ENCODE results near the gene MAP2.

Gene MAP2

DNA sequence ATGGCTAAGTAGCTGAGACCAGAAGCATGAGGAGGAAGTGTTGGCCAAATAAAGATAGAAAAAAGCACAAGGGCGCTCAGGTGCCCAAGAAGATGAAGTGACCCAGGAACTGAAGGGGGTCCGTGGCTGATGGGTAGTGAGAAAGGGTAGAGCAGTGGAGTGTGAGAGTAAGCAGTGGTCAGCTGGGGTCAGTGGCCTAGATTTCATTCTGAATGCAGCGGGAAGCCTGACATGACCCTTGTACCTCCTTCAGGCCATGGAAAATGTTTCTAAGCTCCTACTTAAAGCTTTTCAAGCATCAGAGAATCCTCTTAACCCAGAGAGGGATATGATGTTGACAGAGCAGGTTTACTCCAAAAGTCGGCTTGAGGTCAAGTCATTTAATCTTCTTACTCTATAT lies 258.8 kb downstream of the MAP2 start:
- Histone ChIP-seq H3K36me3 (ENCODE audit: control insufficient read depth in 2 of 2, insufficient read depth in 2 of 2, low read length in 2 of 2) (no peaks in the 10 kb centered on the region), H3K9ac (ENCODE audit: low read length in 2 of 2) (no peak overlapping the region), H3K27ac (ENCODE audit: low read length) (no peak overlapping the region), H3K4me3 (ENCODE audit: low read length in 2 of 2) (no peak overlapping the region), H3K9me3 (ENCODE audit: control insufficient read depth in 2 of 2, low read length in 2 of 2) (no peaks in the 10 kb centered on the region), H3K4me1 (ENCODE audit: control insufficient read depth, insufficient read depth, low read length) (no peaks in the 10 kb centered on the region), H3K27me3 (ENCODE audit: control insufficient read depth in 1 of 2, insufficient read depth in 2 of 2, low read length in 2 of 2) (no peaks in the 10 kb centered on the region)

DNA sequence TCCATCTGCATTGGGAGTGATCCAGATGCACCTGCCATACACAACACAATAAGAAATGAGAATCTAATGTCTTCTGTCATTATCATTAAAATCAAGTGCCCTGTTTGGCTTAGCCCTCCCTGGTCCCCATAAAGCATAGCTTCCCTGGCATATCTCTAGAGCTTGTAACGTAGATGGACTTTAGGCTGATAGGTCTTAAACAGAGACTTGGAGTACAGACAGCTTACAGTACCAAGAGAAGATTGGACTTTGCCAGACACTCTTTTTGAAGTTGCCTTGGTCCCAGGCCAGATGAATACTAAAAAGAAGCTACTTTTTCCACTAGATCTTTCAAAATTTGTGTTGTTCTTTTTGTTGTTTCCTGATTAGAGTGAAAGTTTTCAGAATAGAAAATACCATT lies 261.5 kb downstream of the MAP2 start:
- Histone ChIP-seq H3K36me3 (ENCODE audit: control insufficient read depth in 2 of 2, insufficient read depth in 2 of 2, low read length in 2 of 2) (no peaks in the 10 kb centered on the region), H3K9me3 (ENCODE audit: control insufficient read depth in 2 of 2, low read length in 2 of 2) (no peaks in the 10 kb centered on the region), H3K27ac (ENCODE audit: low read length) (no peak overlapping the region), H3K9ac (ENCODE audit: low read length in 2 of 2) (no peak overlapping the region), H3K4me1 (ENCODE audit: control insufficient read depth, insufficient read depth, low read length) (no peaks in the 10 kb centered on the region), H3K4me3 (ENCODE audit: low read length in 2 of 2) (no peak overlapping the region), H3K27me3 (ENCODE audit: control insufficient read depth in 1 of 2, insufficient read depth in 2 of 2, low read length in 2 of 2) (no peaks in the 10 kb centered on the region)

DNA sequence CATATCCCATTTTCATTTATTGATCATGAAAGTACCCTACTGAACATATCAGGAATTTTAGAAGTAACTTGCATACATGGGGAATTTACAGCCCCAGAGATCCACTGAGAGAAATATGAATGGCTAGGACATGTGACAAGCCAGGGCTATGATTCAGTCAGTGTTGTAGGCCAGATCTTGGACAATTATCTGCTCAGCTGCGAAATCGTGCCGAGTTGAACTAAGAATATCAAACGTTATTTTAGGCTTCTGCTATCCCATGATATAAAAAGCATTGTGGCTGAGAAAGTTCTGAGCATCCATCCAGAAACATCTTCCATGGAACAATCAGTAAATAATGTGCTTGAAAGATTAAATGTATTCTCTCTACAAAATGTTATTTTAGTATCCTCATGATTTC lies 262.1 kb downstream of the MAP2 start:
- no peaks in the 10 kb centered on the region for H3K4me1 ChIP-seq (ENCODE audit: control insufficient read depth, insufficient read depth, low read length)
- no peak overlapping the region for H3K4me3 ChIP-seq (ENCODE audit: low read length in 2 of 2)
- H3K27me3 ChIP-seq (ENCODE audit: control insufficient read depth in 1 of 2, insufficient read depth in 2 of 2, low read length in 2 of 2), result no peaks in the 10 kb centered on the region
- H3K9me3 ChIP-seq (ENCODE audit: control insufficient read depth in 2 of 2, low read length in 2 of 2), result no peaks in the 10 kb centered on the region
- no peak overlapping the region for H3K9ac ChIP-seq (ENCODE audit: low read length in 2 of 2)
- H3K36me3 ChIP-seq (ENCODE audit: control insufficient read depth in 2 of 2, insufficient read depth in 2 of 2, low read length in 2 of 2), result no peaks in the 10 kb centered on the region
- no peak overlapping the region for H3K27ac ChIP-seq (ENCODE audit: low read length)

DNA sequence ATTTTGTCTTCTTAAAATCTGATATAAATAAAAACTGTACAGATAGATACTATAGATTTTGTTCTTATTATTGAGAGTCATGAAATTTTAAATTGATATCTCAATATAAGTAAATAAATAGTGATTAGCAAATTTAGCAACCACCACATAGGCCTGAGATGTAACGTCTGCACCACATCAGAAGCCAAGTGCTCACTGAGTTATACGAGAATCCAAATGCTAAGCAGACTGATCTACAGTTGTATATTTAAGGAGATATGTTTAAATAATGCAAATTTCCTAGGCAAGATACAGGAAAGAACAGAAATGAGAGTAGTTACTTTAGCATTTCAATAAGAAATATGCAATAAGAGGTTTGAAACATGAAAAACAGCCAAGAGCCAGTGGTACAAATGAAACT lies 262.6 kb downstream of the MAP2 start:
- no peaks in the 10 kb centered on the region for H3K27me3 ChIP-seq (ENCODE audit: control insufficient read depth in 1 of 2, insufficient read depth in 2 of 2, low read length in 2 of 2)
- no peaks in the 10 kb centered on the region for H3K9me3 ChIP-seq (ENCODE audit: control insufficient read depth in 2 of 2, low read length in 2 of 2)
- no peaks in the 10 kb centered on the region for H3K36me3 ChIP-seq (ENCODE audit: control insufficient read depth in 2 of 2, insufficient read depth in 2 of 2, low read length in 2 of 2)
- H3K4me1 ChIP-seq (ENCODE audit: control insufficient read depth, insufficient read depth, low read length), result no peaks in the 10 kb centered on the region
- H3K4me3 ChIP-seq (ENCODE audit: low read length in 2 of 2), result no peak overlapping the region
- no peak overlapping the region for H3K27ac ChIP-seq (ENCODE audit: low read length)
- no peak overlapping the region for H3K9ac ChIP-seq (ENCODE audit: low read length in 2 of 2)

GRCh38 chr2:209687323-209687969 lies 263.6 kb downstream of the MAP2 start:
- H3K9me3 ChIP-seq (ENCODE audit: control insufficient read depth in 2 of 2, low read length in 2 of 2), result no peaks in the 10 kb centered on the region
- no peaks in the 10 kb centered on the region for H3K27me3 ChIP-seq (ENCODE audit: control insufficient read depth in 1 of 2, insufficient read depth in 2 of 2, low read length in 2 of 2)
- no peak overlapping the region for H3K27ac ChIP-seq (ENCODE audit: low read length)
- no peaks in the 10 kb centered on the region for H3K36me3 ChIP-seq (ENCODE audit: control insufficient read depth in 2 of 2, insufficient read depth in 2 of 2, low read length in 2 of 2)
- H3K4me3 ChIP-seq (ENCODE audit: low read length in 2 of 2), result no peak overlapping the region
- H3K9ac ChIP-seq (ENCODE audit: low read length in 2 of 2), result no peak overlapping the region
- no peaks in the 10 kb centered on the region for H3K4me1 ChIP-seq (ENCODE audit: control insufficient read depth, insufficient read depth, low read length)

DNA sequence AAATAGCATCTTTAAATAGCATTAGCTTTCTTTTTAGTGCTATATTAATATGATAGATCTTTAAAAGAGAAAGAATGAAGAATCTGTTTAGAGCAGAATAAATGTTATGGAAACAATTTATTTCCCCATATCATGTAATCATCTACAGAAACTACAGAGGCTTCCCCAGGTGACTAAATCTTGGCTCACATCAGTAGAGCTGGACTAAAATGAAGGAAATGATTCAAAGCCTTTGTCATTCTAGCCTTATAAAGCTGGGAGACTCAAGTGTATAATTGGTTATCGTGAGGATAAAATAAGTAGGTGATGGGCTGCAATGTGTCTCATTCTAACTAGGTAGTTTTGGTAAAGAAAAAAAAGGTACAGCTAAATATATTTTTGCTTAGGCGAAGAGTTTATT lies 264.5 kb downstream of the MAP2 start:
- Histone ChIP-seq H3K27ac (ENCODE audit: low read length) (no peak overlapping the region), H3K27me3 (ENCODE audit: control insufficient read depth in 1 of 2, insufficient read depth in 2 of 2, low read length in 2 of 2) (no peaks in the 10 kb centered on the region), H3K36me3 (ENCODE audit: control insufficient read depth in 2 of 2, insufficient read depth in 2 of 2, low read length in 2 of 2) (no peaks in the 10 kb centered on the region), H3K9ac (ENCODE audit: low read length in 2 of 2) (no peak overlapping the region), H3K9me3 (ENCODE audit: control insufficient read depth in 2 of 2, low read length in 2 of 2) (no peaks in the 10 kb centered on the region), H3K4me1 (ENCODE audit: control insufficient read depth, insufficient read depth, low read length) (no peaks in the 10 kb centered on the region), H3K4me3 (ENCODE audit: low read length in 2 of 2) (no peak overlapping the region)

GRCh38 chr2:209690029-209690754 lies 266.3 kb downstream of the MAP2 start:
- Histone ChIP-seq H3K4me1 (ENCODE audit: control insufficient read depth, insufficient read depth, low read length) (no peaks in the 10 kb centered on the region), H3K36me3 (ENCODE audit: control insufficient read depth in 2 of 2, insufficient read depth in 2 of 2, low read length in 2 of 2) (no peaks in the 10 kb centered on the region), H3K27me3 (ENCODE audit: control insufficient read depth in 1 of 2, insufficient read depth in 2 of 2, low read length in 2 of 2) (no peaks in the 10 kb centered on the region), H3K9me3 (ENCODE audit: control insufficient read depth in 2 of 2, low read length in 2 of 2) (no peaks in the 10 kb centered on the region), H3K27ac (ENCODE audit: low read length) (no peak overlapping the region), H3K9ac (ENCODE audit: low read length in 2 of 2) (no peak overlapping the region), H3K4me3 (ENCODE audit: low read length in 2 of 2) (no peak overlapping the region)

- Histone ChIP-seq H3K4me1 (ENCODE audit: control insufficient read depth, insufficient read depth, low read length) (no peaks in the 10 kb centered on the region), H3K9ac (ENCODE audit: low read length in 2 of 2) (no peak overlapping the region), H3K27ac (ENCODE audit: low read length) (no peak overlapping the region), H3K27me3 (ENCODE audit: control insufficient read depth in 1 of 2, insufficient read depth in 2 of 2, low read length in 2 of 2) (no peaks in the 10 kb centered on the region), H3K9me3 (ENCODE audit: control insufficient read depth in 2 of 2, low read length in 2 of 2) (no peaks in the 10 kb centered on the region), H3K4me3 (ENCODE audit: low read length in 2 of 2) (no peak overlapping the region), H3K36me3 (ENCODE audit: control insufficient read depth in 2 of 2, insufficient read depth in 2 of 2, low read length in 2 of 2) (no peaks in the 10 kb centered on the region)
These were observed 270.9 kb downstream of the MAP2 start for GRCh38 chr2:209694748-209695147.

- Histone ChIP-seq H3K4me1 (ENCODE audit: control insufficient read depth, insufficient read depth, low read length) (no peaks in the 10 kb centered on the region), H3K27ac (ENCODE audit: low read length) (no peak overlapping the region), H3K9me3 (ENCODE audit: control insufficient read depth in 2 of 2, low read length in 2 of 2) (no peaks in the 10 kb centered on the region), H3K27me3 (ENCODE audit: control insufficient read depth in 1 of 2, insufficient read depth in 2 of 2, low read length in 2 of 2) (no peaks in the 10 kb centered on the region), H3K36me3 (ENCODE audit: control insufficient read depth in 2 of 2, insufficient read depth in 2 of 2, low read length in 2 of 2) (no peaks in the 10 kb centered on the region), H3K4me3 (ENCODE audit: low read length in 2 of 2) (no peak overlapping the region), H3K9ac (ENCODE audit: low read length in 2 of 2) (no peak overlapping the region)
These were observed 273.2 kb downstream of the MAP2 start for GRCh38 chr2:209696836-209697711.

DNA sequence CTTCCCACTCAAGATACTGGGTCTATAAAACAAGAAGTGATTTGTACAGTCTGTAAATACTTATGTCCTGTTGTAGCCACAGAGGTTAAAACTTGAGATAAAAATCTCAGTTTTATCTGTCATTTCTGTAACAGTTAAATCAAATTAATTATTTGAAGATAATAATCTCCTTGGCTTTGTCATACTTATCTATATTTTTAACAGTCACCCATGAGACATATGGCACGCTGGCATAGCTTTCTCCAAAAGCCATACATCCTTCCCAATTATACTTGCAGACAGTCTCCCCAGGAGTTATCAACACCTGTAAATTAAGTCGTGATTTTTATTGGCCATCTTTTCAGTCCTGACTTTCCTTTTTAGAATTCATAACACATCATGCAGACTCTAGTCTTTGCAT lies 278.9 kb downstream of the MAP2 start:
- Histone ChIP-seq H3K9ac (ENCODE audit: low read length in 2 of 2) (no peak overlapping the region), H3K4me1 (ENCODE audit: control insufficient read depth, insufficient read depth, low read length) (no peaks in the 10 kb centered on the region), H3K27ac (ENCODE audit: low read length) (no peak overlapping the region), H3K27me3 (ENCODE audit: control insufficient read depth in 1 of 2, insufficient read depth in 2 of 2, low read length in 2 of 2) (no peaks in the 10 kb centered on the region), H3K4me3 (ENCODE audit: low read length in 2 of 2) (no peak overlapping the region), H3K9me3 (ENCODE audit: control insufficient read depth in 2 of 2, low read length in 2 of 2) (no peaks in the 10 kb centered on the region), H3K36me3 (ENCODE audit: control insufficient read depth in 2 of 2, insufficient read depth in 2 of 2, low read length in 2 of 2) (no peaks in the 10 kb centered on the region)
